ENCODE measurements around the gene CHPF2. TPM values are rescaled to one million over a fixed set of nuclear protein-coding genes. Genes with fewer than 3 reads are reported as not detected.

Gene CHPF2
- polyA plus RNA-seq, 3 donors: 34.4 to 38.0 (median 36.0) TPM

DNA sequence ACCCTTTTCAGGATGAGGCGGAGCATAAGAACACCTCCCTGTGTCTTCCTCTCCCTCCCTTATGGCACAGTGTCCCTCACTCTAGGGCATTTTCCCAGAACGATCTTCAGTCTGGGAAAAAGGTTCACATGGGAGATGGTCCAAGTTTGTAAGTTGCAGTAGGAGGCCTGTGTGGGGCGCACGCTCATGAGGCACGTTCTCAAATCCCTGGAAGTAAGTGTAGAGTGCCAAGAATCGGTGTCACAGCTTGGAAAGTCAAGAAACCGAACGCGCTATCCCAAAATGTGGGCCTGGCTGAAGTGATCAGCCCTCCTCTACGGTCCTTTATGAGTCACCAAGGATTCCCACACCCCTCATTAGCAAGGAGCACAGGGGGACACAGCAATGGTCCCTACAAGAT is 40.1 kb downstream of the CHPF2 start:
- Histone ChIP-seq H3K79me2 (ENCODE audit: insufficient read depth, low read length) (peaks cover 20% of the 10 kb centered on the region), H3K36me3 (replicated peaks in 1 of 2; ENCODE audit: control insufficient read depth in 1 of 2, insufficient read depth in 2 of 2, low read length in 2 of 2) (peaks cover 7 to 30% of the 10 kb centered on the region in 2 donors), H3K9me3 (replicated peaks in 1 of 2; ENCODE audit: control insufficient read depth in 1 of 2, insufficient read depth in 1 of 2, low read length in 2 of 2) (no peaks in the 10 kb centered on the region), H4K20me1 (ENCODE audit: insufficient read depth, low read length) (peaks cover 18% of the 10 kb centered on the region), H3K4me2 (replicated peaks; ENCODE audit: extremely low read depth, low read length, poor library complexity, severe bottlenecking) (peak overlapping the region; percentile 53), H3K4me3 (replicated peaks in 1 of 3; ENCODE audit: low read depth in 2 of 3, low read length in 3 of 3) (peak overlapping the region in 1 of 3 experiments; percentile 79), H2AFZ (ENCODE audit: insufficient read depth, low read depth, low read length, poor library complexity, severe bottlenecking) (no peak overlapping the region), H3K9ac (ENCODE audit: insufficient read depth, low read length, poor library complexity, severe bottlenecking) (peak overlapping the region; percentile 1), H3K27me3 (ENCODE audit: control insufficient read depth in 2 of 2, insufficient read depth in 2 of 2, low read length in 2 of 2) (no peaks in the 10 kb centered on the region), H3K4me1 (ENCODE audit: control insufficient read depth in 1 of 2, insufficient read depth in 2 of 2, low read length in 2 of 2) (peaks cover 65 to 67% of the 10 kb centered on the region in 2 donors), H3K27ac (ENCODE audit: low read depth in 1 of 2, low read length in 2 of 2) (peak overlapping the region; percentile 86 to 92)
- H3K4me1 Mint-ChIP-seq: peaks cover 76% of the 10 kb centered on the region
- H3K27me3 Mint-ChIP-seq (ENCODE audit: low read depth in 3 of 3): peaks cover 3 to 6% (median 6%) of the 10 kb centered on the region in 3 donors
- DNase-seq: peak in 1 of 3 donors; percentile 37
- 94% methylated on average over 6 of the region's 10 CpGs for WGBS (ENCODE audit: insufficient coverage)
- intact Hi-C loops (cut with micrococcal nuclease): loop anchor here in 1 of 2 donors (2.0 to 5.0 kb wide), 2 partner anchors 24 to 40 kb away; partner anchors contain the start of genes CHPF2 and SMARCD3
- H3K36me3 Mint-ChIP-seq: peaks cover 33 to 56% of the 10 kb centered on the region in 2 donors
- peak overlapping the region in 1 of 2 donors; percentile 40 for H3K4me3 Mint-ChIP-seq
- H3K27ac Mint-ChIP-seq: peak overlapping the region; percentile 90 to 99 (median 93)
- no peaks in the 10 kb centered on the region for H3K9me3 Mint-ChIP-seq
- TF ChIP-seq, protein P1, sequence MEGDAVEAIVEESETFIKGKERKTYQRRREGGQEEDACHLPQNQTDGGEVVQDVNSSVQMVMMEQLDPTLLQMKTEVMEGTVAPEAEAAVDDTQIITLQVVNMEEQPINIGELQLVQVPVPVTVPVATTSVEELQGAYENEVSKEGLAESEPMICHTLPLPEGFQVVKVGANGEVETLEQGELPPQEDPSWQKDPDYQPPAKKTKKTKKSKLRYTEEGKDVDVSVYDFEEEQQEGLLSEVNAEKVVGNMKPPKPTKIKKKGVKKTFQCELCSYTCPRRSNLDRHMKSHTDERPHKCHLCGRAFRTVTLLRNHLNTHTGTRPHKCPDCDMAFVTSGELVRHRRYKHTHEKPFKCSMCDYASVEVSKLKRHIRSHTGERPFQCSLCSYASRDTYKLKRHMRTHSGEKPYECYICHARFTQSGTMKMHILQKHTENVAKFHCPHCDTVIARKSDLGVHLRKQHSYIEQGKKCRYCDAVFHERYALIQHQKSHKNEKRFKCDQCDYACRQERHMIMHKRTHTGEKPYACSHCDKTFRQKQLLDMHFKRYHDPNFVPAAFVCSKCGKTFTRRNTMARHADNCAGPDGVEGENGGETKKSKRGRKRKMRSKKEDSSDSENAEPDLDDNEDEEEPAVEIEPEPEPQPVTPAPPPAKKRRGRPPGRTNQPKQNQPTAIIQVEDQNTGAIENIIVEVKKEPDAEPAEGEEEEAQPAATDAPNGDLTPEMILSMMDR (IDR thresholded peaks at IDR 0.05): no peak

DNA sequence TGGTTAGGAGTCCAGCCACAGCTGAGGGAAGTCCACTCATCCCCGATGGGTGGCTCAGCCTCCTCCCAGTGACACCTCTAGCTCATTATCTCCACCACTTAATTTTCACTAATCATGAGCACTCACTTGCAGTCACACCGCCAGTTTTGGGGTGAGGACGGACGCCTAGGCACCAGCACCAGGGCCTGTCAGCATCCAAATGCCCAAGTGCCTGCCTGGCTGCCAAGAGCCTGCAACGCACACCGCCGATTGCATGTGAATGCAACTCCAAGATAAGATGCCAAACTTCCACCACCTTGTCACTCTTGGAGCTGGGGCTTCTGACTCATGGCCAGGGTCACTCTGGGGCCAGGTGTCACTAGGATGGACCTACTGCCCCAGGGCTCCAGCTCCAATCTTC is 40.6 kb downstream of the CHPF2 start:
- Mint-ChIP-seq H3K27me3 (ENCODE audit: low read depth in 3 of 3) (peaks cover 3 to 8% (median 7%) of the 10 kb centered on the region in 3 donors), H3K36me3 (peaks cover 31 to 51% of the 10 kb centered on the region in 2 donors), H3K4me3 (no peak overlapping the region), H3K4me1 (peaks cover 78% of the 10 kb centered on the region), H3K9me3 (no peaks in the 10 kb centered on the region), H3K27ac (peak overlapping the region in 5 of 7 donors; percentile 91 to 99 (median 95))
- Histone ChIP-seq H2AFZ (ENCODE audit: insufficient read depth, low read depth, low read length, poor library complexity, severe bottlenecking) (no peak overlapping the region), H3K36me3 (replicated peaks in 1 of 2; ENCODE audit: control insufficient read depth in 1 of 2, insufficient read depth in 2 of 2, low read length in 2 of 2) (peaks cover 7 to 27% of the 10 kb centered on the region in 2 donors), H3K4me3 (replicated peaks in 1 of 3; ENCODE audit: low read depth in 2 of 3, low read length in 3 of 3) (peak overlapping the region in 1 of 3 experiments; percentile 79), H3K79me2 (ENCODE audit: insufficient read depth, low read length) (peaks cover 20% of the 10 kb centered on the region), H3K9ac (ENCODE audit: insufficient read depth, low read length, poor library complexity, severe bottlenecking) (no peak overlapping the region), H4K20me1 (ENCODE audit: insufficient read depth, low read length) (peaks cover 18% of the 10 kb centered on the region), H3K4me1 (ENCODE audit: control insufficient read depth in 1 of 2, insufficient read depth in 2 of 2, low read length in 2 of 2) (peaks cover 68 to 70% of the 10 kb centered on the region in 2 donors), H3K9me3 (replicated peaks in 1 of 2; ENCODE audit: control insufficient read depth in 1 of 2, insufficient read depth in 1 of 2, low read length in 2 of 2) (no peaks in the 10 kb centered on the region), H3K4me2 (replicated peaks; ENCODE audit: extremely low read depth, low read length, poor library complexity, severe bottlenecking) (peak overlapping the region; percentile 6), H3K27me3 (ENCODE audit: control insufficient read depth in 2 of 2, insufficient read depth in 2 of 2, low read length in 2 of 2) (no peaks in the 10 kb centered on the region), H3K27ac (ENCODE audit: low read depth in 1 of 2, low read length in 2 of 2) (peak overlapping the region; percentile 86 to 92)
- intact Hi-C loops (cut with micrococcal nuclease): loop anchor here in 1 of 2 donors (2.0 to 5.0 kb wide), 2 partner anchors 24 to 41 kb away; partner anchors contain the start of genes CHPF2 and SMARCD3
- no peak for DNase-seq
- WGBS (ENCODE audit: insufficient coverage): 90% methylated on average over 7 of the region's 7 CpGs
- TF ChIP-seq, protein P1 (IDR thresholded peaks at IDR 0.05): no peak

All from CD14-positive monocyte (primary cell).